ENCODE data around the gene ASPSCR1.

DNA sequence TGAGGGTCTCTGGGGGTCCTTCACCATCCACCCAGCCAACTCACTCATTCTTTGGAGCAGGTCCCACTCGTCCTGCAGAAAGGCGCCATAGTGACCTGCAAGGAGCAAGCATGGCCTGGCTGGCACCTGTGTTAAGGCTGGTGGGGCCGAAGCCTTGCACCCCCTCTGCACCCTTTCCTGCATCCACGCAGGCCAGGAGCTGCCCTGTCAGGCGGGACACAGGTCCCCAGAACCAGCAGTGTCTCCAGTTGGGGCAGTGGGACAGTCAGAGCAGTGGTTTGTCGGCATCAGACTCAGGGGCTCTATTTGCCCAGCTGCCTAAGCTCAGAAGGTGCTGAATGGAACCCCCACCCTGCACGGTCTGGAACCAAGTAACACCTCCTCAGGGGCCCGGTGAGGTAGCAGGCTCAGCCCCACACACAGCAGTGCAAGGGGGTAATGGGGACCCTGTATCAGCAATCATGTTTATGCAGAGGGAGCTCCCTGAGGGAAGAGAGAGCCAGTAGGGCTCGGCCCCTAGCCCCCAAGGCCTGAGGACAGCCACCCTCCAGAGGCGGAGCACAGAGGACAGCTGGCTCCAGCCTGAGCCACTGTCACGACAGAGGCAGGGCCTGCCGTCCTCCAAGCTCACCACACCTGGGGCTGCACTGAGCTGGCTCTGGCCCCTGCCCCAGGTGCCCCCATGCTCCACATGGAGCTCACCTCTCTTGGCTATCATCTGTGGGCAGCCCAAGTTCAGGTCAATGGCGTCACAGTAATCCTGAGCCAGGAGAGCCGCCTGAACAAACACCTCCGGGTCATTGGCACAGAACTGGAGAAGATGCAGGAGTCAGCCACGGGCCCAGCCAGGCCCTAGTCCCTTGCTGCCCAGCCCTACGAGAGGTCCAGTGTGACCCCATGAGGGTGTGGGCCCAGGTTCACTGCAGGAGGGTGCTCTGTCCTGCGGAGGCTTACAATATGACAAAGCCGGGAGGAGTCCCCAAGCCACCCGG is 86.3 kb downstream of the ASPSCR1 start:
- TF ChIP-seq CTCF (IDR thresholded peaks at IDR 0.05) (no peak), EP300 (IDR thresholded peaks at IDR 0.05) (no peak)

Data from stomach (tissue), 4 donors.